ENCODE results near the gene FICD.

DNA sequence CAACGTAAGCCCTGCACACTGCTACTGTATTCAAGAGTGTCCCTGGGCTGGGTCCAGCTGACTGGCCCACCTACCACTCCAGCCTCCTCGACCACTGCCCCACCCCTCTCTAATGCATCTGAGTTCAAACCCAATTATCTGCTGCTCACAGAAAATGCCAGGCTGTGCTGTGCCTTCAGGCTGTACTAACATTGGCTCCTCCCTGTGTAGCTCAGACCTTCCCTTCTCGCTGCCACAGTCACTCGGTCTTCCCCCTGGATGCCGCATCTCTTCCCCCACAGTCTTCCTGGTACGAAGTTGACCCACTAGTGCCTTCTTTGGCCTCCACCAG is 12.1 kb downstream of the FICD start:
- TF ChIP-seq ZKSCAN3 (CRISPR knock-in tag; IDR thresholded peaks at IDR 0.05) (no peak), FOXK1 (CRISPR knock-in tag; IDR thresholded peaks at IDR 0.05; ENCODE audit: borderline replicate concordance) (no peak), POLR2A (conservative IDR thresholded peaks at IDR 0.05) (no peak), POLR2AphosphoS5 (IDR thresholded peaks at IDR 0.05; ENCODE audit: control insufficient read depth, insufficient read depth, low read depth, low read length) (no peak)

Data from K562 (cell line).